ENCODE results near the gene INPP5A. TPM values are rescaled to one million over a fixed set of nuclear protein-coding genes. Genes with fewer than 3 reads are reported as not detected.

The INPP5A gene
- total RNA-seq, 1 donor from 2014 or later, result 14.2 TPM

- no peak overlapping the region for H3K27ac ChIP-seq
- H3K36me3 Mint-ChIP-seq, result no peaks in the 10 kb centered on the region
- no peaks in the 10 kb centered on the region for H3K79me2 ChIP-seq (ENCODE audit: low read depth)
- H3K9ac ChIP-seq, result no peak overlapping the region
- H3K9me3 Mint-ChIP-seq, result no peaks in the 10 kb centered on the region
- peaks cover 6% of the 10 kb centered on the region for H3K4me1 ChIP-seq
- H3K27me3 Mint-ChIP-seq (ENCODE audit: insufficient read depth, low read depth), result peaks cover 5% of the 10 kb centered on the region
- H3K4me1 Mint-ChIP-seq, result peaks cover 26% of the 10 kb centered on the region
- peak overlapping the region; percentile 4 for H3K27ac Mint-ChIP-seq
- H2AFZ ChIP-seq (replicated peaks), result no peak overlapping the region
- DNase-seq (ENCODE audit: low spot score), result no peak
- H3K9me3 ChIP-seq (ENCODE audit: low read depth), result no peaks in the 10 kb centered on the region
- H4K20me1 ChIP-seq (ENCODE audit: low read depth), result peaks cover 27% of the 10 kb centered on the region
- H3F3A ChIP-seq (ENCODE audit: low read depth), result peaks cover 3% of the 10 kb centered on the region
- H3K36me3 ChIP-seq, result no peaks in the 10 kb centered on the region
- TF ChIP-seq EZH2 (IDR thresholded peaks at IDR 0.05) (no peak), EZH2phosphoT487 (IDR thresholded peaks at IDR 0.05) (no peak)
- TF ChIP-seq, protein P1, sequence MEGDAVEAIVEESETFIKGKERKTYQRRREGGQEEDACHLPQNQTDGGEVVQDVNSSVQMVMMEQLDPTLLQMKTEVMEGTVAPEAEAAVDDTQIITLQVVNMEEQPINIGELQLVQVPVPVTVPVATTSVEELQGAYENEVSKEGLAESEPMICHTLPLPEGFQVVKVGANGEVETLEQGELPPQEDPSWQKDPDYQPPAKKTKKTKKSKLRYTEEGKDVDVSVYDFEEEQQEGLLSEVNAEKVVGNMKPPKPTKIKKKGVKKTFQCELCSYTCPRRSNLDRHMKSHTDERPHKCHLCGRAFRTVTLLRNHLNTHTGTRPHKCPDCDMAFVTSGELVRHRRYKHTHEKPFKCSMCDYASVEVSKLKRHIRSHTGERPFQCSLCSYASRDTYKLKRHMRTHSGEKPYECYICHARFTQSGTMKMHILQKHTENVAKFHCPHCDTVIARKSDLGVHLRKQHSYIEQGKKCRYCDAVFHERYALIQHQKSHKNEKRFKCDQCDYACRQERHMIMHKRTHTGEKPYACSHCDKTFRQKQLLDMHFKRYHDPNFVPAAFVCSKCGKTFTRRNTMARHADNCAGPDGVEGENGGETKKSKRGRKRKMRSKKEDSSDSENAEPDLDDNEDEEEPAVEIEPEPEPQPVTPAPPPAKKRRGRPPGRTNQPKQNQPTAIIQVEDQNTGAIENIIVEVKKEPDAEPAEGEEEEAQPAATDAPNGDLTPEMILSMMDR (IDR thresholded peaks at IDR 0.05), result no peak
- no peak overlapping the region for H3K4me2 ChIP-seq
- no peaks in the 10 kb centered on the region for H3K27me3 ChIP-seq
- H3K4me3 ChIP-seq, result no peak overlapping the region
- H3K4me3 Mint-ChIP-seq, result no peak overlapping the region
Observed at GRCh38 chr10:132580143-132580542, 42.6 kb downstream of the INPP5A start.

- Histone ChIP-seq H3K9me3 (ENCODE audit: low read depth) (no peaks in the 10 kb centered on the region), H3K36me3 (no peaks in the 10 kb centered on the region), H2AFZ (replicated peaks) (no peak overlapping the region), H4K20me1 (ENCODE audit: low read depth) (peaks cover 23% of the 10 kb centered on the region), H3K27me3 (no peaks in the 10 kb centered on the region), H3K4me1 (peaks cover 4% of the 10 kb centered on the region), H3K9ac (no peak overlapping the region), H3K4me2 (no peak overlapping the region), H3F3A (ENCODE audit: low read depth) (no peaks in the 10 kb centered on the region), H3K27ac (no peak overlapping the region), H3K79me2 (ENCODE audit: low read depth) (no peaks in the 10 kb centered on the region), H3K4me3 (no peak overlapping the region)
- no peaks in the 10 kb centered on the region for H3K9me3 Mint-ChIP-seq
- peaks cover 21% of the 10 kb centered on the region for H3K4me1 Mint-ChIP-seq
- no peaks in the 10 kb centered on the region for H3K36me3 Mint-ChIP-seq
- DNase-seq (ENCODE audit: low spot score), result no peak
- no peak overlapping the region for H3K27ac Mint-ChIP-seq
- H3K4me3 Mint-ChIP-seq, result no peak overlapping the region
- peaks cover 5% of the 10 kb centered on the region for H3K27me3 Mint-ChIP-seq (ENCODE audit: insufficient read depth, low read depth)
- TF ChIP-seq, protein P1 (IDR thresholded peaks at IDR 0.05), result no peak
- TF ChIP-seq EZH2 (IDR thresholded peaks at IDR 0.05) (no peak), EZH2phosphoT487 (IDR thresholded peaks at IDR 0.05) (no peak)
Observed at GRCh38 chr10:132580617-132581016, 43.0 kb downstream of the INPP5A start.

DNA sequence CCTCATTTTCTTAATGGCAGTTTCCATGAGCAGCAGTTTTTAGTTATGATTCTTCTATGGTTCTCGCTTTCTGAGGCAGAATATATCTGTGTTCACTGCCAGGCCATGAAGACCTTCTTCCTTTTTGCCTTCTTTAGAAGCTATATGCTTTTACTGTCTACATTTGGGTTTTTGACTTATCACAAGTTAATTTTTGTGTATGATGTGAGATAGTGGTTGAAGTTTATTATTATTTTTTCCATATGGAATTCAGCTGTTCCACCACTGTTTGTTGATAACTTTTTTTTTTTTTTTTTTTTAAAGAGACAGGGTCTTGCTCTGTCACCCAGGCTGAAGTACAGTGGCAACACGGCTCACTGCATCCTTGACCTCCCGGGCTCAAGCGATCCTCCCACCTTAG, 44.5 kb downstream of the INPP5A start:
- no peaks in the 10 kb centered on the region for H3F3A ChIP-seq (ENCODE audit: low read depth)
- H4K20me1 ChIP-seq (ENCODE audit: low read depth), result peaks cover 16% of the 10 kb centered on the region
- H3K27ac Mint-ChIP-seq, result no peak overlapping the region
- H3K4me2 ChIP-seq, result no peak overlapping the region
- H3K36me3 Mint-ChIP-seq, result peaks cover 7% of the 10 kb centered on the region
- DNase-seq (ENCODE audit: low spot score), result no peak
- peaks cover 7% of the 10 kb centered on the region for H3K9me3 Mint-ChIP-seq
- peaks cover 5% of the 10 kb centered on the region for H3K27me3 Mint-ChIP-seq (ENCODE audit: insufficient read depth, low read depth)
- no peak for TF ChIP-seq EZH2 (IDR thresholded peaks at IDR 0.05)
- TF ChIP-seq EZH2phosphoT487 (IDR thresholded peaks at IDR 0.05), result no peak
- TF ChIP-seq, protein P1 (IDR thresholded peaks at IDR 0.05), result no peak
- H3K9ac ChIP-seq, result no peak overlapping the region
- no peak overlapping the region for H2AFZ ChIP-seq (replicated peaks)
- peaks cover 21% of the 10 kb centered on the region for H3K4me1 Mint-ChIP-seq
- H3K79me2 ChIP-seq (ENCODE audit: low read depth), result no peaks in the 10 kb centered on the region
- H3K4me3 Mint-ChIP-seq, result no peak overlapping the region
- H3K4me1 ChIP-seq, result peaks cover 4% of the 10 kb centered on the region
- H3K9me3 ChIP-seq (ENCODE audit: low read depth), result no peaks in the 10 kb centered on the region
- no peaks in the 10 kb centered on the region for H3K27me3 ChIP-seq
- no peak overlapping the region for H3K4me3 ChIP-seq
- H3K27ac ChIP-seq, result no peak overlapping the region
- no peaks in the 10 kb centered on the region for H3K36me3 ChIP-seq
